Natural killer cell (primary cell): ENCODE data around the gene PDXK. TPM values are rescaled to one million over a fixed set of nuclear protein-coding genes. Genes with fewer than 3 reads are reported as not detected.

Experiments
- ATAC-seq, 3 donors: fragments of 150-1000 bp in 2 of 3; fragments of 200-7000 bp in 1 of 3; cut with Tn5 transposase; 1 replicate in 1 of 3; 2 replicates in 2 of 3; pipeline ENCODE4 v1.10.0; 2021; ENCODE audit warnings: mild to moderate bottlenecking in 2 of 3, moderate library complexity in 2 of 3
- DNase-seq, 2 donors: peaks; one replicate each; pipeline versions ENCODE4 v3.0.0 to v3.0.0-alpha.2; 2013 to 2021; ENCODE audit warnings: mixed read lengths in 1 of 2
- H3K27ac ChIP-seq: one replicate; pipeline ENCODE4 v1.5.1; 2013; ENCODE audit warnings: mild to moderate bottlenecking, low read length
- H3K27me3 ChIP-seq: one replicate; pipeline ENCODE4 v1.6.1; 2013; ENCODE audit warnings: low read length; ENCODE audit not compliant: control insufficient read depth, insufficient read depth
- H3K36me3 ChIP-seq: one replicate; pipeline ENCODE4 v1.6.1; 2013; ENCODE audit warnings: low read length; ENCODE audit not compliant: control insufficient read depth, insufficient read depth
- H3K4me1 ChIP-seq: one replicate; pipeline ENCODE4 v1.6.1; 2013; ENCODE audit warnings: low read length; ENCODE audit not compliant: control insufficient read depth, insufficient read depth
- H3K4me3 ChIP-seq: one replicate; pipeline ENCODE4 v1.5.1; 2013; ENCODE audit warnings: low read length
- H3K9me3 ChIP-seq: one replicate; pipeline ENCODE4 v1.6.1; 2013; ENCODE audit warnings: low read length; ENCODE audit not compliant: control insufficient read depth, insufficient read depth
- H3K27ac Mint-ChIP-seq, 2 donors: one replicate each; pipeline ENCODE4 v1.8.0; 2022; ENCODE audit warnings: mild to moderate bottlenecking in 2 of 2, mixed read lengths in 2 of 2, moderate library complexity in 1 of 2
- H3K27me3 Mint-ChIP-seq, 2 donors: one replicate each; pipeline ENCODE4 v1.8.0; 2022; ENCODE audit warnings: low read depth in 2 of 2, mixed read lengths in 2 of 2
- H3K36me3 Mint-ChIP-seq: one replicate; pipeline ENCODE4 v1.8.0; 2022; ENCODE audit warnings: mixed read lengths
- H3K4me1 Mint-ChIP-seq, 2 donors: one replicate each; pipeline ENCODE4 v1.8.0; 2022; ENCODE audit warnings: mixed read lengths in 2 of 2
- H3K4me3 Mint-ChIP-seq: one replicate; pipeline ENCODE4 v1.8.0; 2022; ENCODE audit warnings: mild to moderate bottlenecking, moderate library complexity, mixed read lengths
- H3K9me3 Mint-ChIP-seq, 2 donors: one replicate each; pipeline ENCODE4 v1.8.0; 2022; ENCODE audit warnings: mixed read lengths in 2 of 2
- WGBS: methylation state at CpG from one replicate; pipeline ENCODE4 v1.1.7; 2013; ENCODE audit warnings: missing lambda C conversion rate; ENCODE audit not compliant: insufficient coverage; 5-methylcytosine and 5-hydroxymethylcytosine counted together
- intact Hi-C: fragments of 100-400 bp; cut with micrococcal nuclease; formaldehyde crosslinking; loops from one replicate; pipeline ENCODE4 v1.14.2; 2022
- total RNA-seq, 4 donors: library from RNA; stranded (reverse); fragments of 120-200 nt in 1 of 4; gene quantifications; one replicate each; pipeline versions ENCODE4 v1.2.3 to v1.2.4, GENCODE V29; 2013 to 2022
- TF ChIP-seq, protein P1 (sequence below): fragments of 200-600 bp; IDR thresholded peaks from one replicate; pipeline ENCODE4 v1.8.0; 2022; ENCODE audit warnings: antibody characterized with exemption

Gene PDXK
- total RNA-seq, 3 donors from 2014 or later (not counting 1 experiment from before 2014, with no cell fraction given), result 73.8 to 77.0 (median 74.6) TPM

DNA sequence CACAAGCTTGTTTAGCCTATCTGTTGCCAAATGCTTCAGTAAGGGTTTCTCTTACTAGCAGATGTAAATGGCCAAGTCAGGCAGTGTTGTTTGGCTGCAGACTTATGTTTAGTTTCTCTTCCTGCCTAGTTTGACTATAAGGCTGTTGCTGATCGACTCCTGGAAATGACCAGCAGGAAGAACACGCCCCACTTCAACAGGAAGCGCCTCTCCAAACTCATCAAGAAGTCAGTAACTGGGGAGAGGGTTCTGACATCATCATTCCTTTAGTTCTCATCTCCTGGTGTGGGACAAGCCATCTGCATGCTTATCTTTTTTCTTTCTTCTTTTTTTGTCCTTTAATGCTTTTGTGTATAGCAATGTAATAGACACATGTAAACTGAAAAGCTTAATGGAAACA, 34.5 kb upstream of the PDXK start:
- intact Hi-C loops, result no loop called here
- TF ChIP-seq, protein P1, sequence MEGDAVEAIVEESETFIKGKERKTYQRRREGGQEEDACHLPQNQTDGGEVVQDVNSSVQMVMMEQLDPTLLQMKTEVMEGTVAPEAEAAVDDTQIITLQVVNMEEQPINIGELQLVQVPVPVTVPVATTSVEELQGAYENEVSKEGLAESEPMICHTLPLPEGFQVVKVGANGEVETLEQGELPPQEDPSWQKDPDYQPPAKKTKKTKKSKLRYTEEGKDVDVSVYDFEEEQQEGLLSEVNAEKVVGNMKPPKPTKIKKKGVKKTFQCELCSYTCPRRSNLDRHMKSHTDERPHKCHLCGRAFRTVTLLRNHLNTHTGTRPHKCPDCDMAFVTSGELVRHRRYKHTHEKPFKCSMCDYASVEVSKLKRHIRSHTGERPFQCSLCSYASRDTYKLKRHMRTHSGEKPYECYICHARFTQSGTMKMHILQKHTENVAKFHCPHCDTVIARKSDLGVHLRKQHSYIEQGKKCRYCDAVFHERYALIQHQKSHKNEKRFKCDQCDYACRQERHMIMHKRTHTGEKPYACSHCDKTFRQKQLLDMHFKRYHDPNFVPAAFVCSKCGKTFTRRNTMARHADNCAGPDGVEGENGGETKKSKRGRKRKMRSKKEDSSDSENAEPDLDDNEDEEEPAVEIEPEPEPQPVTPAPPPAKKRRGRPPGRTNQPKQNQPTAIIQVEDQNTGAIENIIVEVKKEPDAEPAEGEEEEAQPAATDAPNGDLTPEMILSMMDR, result no peak
- Histone ChIP-seq H3K4me3 (no peak overlapping the region), H3K4me1 (no peaks in the 10 kb centered on the region), H3K27me3 (no peaks in the 10 kb centered on the region), H3K27ac (no peak overlapping the region), H3K9me3 (no peaks in the 10 kb centered on the region), H3K36me3 (peaks cover 72% of the 10 kb centered on the region)
- Mint-ChIP-seq H3K27ac (no peak overlapping the region), H3K9me3 (no peaks in the 10 kb centered on the region), H3K4me1 (peaks cover 6 to 10% of the 10 kb centered on the region in 2 donors), H3K27me3 (no peaks in the 10 kb centered on the region), H3K4me3 (no peak overlapping the region), H3K36me3 (peaks cover 34% of the 10 kb centered on the region)
- DNase-seq (no peak), ATAC-seq (no peak)
- WGBS, result 83% methylated on average over 3 of the region's 3 CpGs

DNA sequence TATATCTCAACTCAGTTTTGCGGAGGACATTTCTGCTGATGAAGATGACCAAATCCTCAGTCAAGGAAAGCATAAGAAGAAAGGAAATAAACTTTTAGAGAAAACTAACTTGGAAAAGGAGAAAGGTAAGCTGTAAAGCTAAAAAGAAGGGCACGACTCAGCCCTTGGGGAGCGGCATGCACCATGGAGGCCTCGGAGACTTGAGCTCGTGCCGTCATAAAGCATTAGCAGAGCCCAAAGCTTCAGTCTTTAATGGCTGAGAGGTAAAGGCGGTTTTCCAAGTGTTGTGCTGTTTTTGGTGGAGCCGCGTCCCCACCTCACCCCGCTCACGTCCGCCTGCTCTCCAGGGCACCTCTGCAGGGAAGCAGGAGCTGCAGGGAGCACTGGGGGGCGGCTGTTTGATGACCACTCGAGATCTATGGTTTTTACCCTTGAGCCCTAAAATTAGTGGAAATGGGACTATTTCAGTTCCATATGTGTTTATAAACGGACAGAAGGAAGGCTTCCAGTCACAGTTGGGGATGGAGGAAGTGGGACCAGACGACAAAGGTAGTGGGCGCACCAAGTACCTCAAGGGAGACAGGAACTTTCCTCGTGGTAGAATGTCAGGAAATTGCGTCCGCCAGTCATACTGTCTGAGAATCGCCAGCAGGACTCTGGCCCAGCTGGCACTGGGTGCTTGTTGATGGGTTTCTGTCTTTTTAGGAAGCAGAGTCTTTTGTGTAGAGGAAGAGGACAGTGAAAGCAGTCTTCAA, 31.9 kb upstream of the PDXK start:
- no peaks in the 10 kb centered on the region for H3K9me3 ChIP-seq
- 97% methylated on average over 20 of the region's 21 CpGs for WGBS
- peaks cover 24% of the 10 kb centered on the region for H3K36me3 Mint-ChIP-seq

GRCh38 chr21:43687566-43688399, 31.1 kb upstream of the PDXK start:
- Histone ChIP-seq H3K27ac (no peak overlapping the region), H3K9me3 (no peaks in the 10 kb centered on the region), H3K27me3 (no peaks in the 10 kb centered on the region), H3K4me3 (no peak overlapping the region), H3K4me1 (no peaks in the 10 kb centered on the region), H3K36me3 (peaks cover 75% of the 10 kb centered on the region)
- TF ChIP-seq, protein P1, result no peak
- Mint-ChIP-seq H3K27ac (peak overlapping the region in 1 of 2 donors; percentile 33), H3K9me3 (no peaks in the 10 kb centered on the region), H3K4me3 (no peak overlapping the region), H3K27me3 (no peaks in the 10 kb centered on the region), H3K4me1 (peaks cover 0 to 5% of the 10 kb centered on the region in 2 donors), H3K36me3 (peaks cover 19% of the 10 kb centered on the region)
- no peak for ATAC-seq
- intact Hi-C loops, result no loop called here
- WGBS, result 87% methylated on average over 27 of the region's 27 CpGs
- DNase-seq, result no peak

More for the DNA sequence above, 31.9 kb upstream of the PDXK start:
- H3K36me3 ChIP-seq, result peaks cover 76% of the 10 kb centered on the region
- intact Hi-C loops, result no loop called here
- H3K4me1 ChIP-seq, result no peaks in the 10 kb centered on the region
- H3K27ac ChIP-seq, result no peak overlapping the region
- H3K4me3 ChIP-seq, result no peak overlapping the region
- TF ChIP-seq, protein P1, result no peak
- H3K27me3 Mint-ChIP-seq, result no peaks in the 10 kb centered on the region
- no peak for DNase-seq
- H3K4me1 Mint-ChIP-seq, result peaks cover 0 to 5% of the 10 kb centered on the region in 2 donors
- no peaks in the 10 kb centered on the region for H3K27me3 ChIP-seq
- H3K9me3 Mint-ChIP-seq, result no peaks in the 10 kb centered on the region
- no peak for ATAC-seq
- peak overlapping the region; percentile 23 to 33 for H3K27ac Mint-ChIP-seq
- no peak overlapping the region for H3K4me3 Mint-ChIP-seq
